NT2/D1 (cell line): Measurements from ENCODE around the gene TCN1.

Experiments used
- SUZ12 ChIP-seq: IDR thresholded peaks from 2 replicates; pipeline ENCODE4 v1.6.1; 2011; ENCODE audit not compliant: insufficient read length, insufficient read depth; ENCODE audit errors: extremely low read depth
- YY1 ChIP-seq: IDR thresholded peaks from 2 replicates; pipeline ENCODE4 v1.6.1; 2011; ENCODE audit not compliant: insufficient read length, insufficient read depth
- ZNF274 ChIP-seq: IDR thresholded peaks from 2 replicates; pipeline ENCODE4 v1.6.1; 2011; ENCODE audit warnings: mild to moderate bottlenecking, low read depth, low read length

GRCh38 chr11:59857439-59858434 is 8.6 kb downstream of the TCN1 start:
- TF ChIP-seq ZNF274: no peak
- TF ChIP-seq SUZ12: no peak
- TF ChIP-seq YY1: no peak
